Measurements from ENCODE around the gene CFAP74.

Gene CFAP74

DNA sequence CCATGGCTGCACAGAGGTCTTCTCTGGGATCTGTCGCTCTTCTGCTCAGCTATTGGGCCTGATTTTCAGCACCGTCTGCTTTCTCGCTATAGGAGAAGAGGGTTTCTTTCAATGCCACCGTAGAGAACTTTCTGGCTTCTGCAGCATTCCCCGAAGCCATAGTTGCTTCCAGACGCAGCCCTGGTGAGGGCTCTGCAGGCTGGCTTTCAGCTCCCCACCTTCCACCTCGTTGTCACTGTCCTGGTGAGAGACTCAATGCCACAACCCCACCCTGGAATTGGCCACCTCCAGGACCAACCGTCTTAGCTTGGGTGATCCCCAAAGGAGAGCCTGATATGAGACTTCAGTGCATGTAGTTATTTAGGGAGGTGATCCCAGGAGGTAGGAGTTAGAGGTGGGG is 34.6 kb upstream of the CFAP74 start:
- no peak for DNase-seq

GRCh38 chr1:2037314-2037979 is 33.9 kb upstream of the CFAP74 start:
- no peak for DNase-seq

DNA sequence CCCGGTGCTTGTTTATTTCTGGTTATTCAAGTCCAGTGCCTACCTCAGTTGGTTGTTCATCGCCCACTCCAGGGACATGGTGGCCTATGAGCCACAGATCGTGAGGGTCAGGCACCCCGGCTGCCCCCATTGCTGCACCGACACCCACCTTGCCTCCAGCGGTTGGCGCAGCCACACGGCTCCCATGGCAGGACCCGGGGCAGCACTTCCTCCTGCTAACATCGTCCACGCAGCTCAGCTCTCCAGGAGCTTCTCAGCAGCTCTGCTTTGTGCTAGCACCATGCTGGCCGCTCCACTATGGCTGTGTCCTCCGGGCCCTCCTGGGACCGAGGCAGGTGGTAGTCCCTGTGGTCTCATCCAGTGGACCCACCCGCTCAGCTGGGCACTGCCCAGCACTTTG is 32.7 kb upstream of the CFAP74 start:
- DNase-seq, result no peak

DNA sequence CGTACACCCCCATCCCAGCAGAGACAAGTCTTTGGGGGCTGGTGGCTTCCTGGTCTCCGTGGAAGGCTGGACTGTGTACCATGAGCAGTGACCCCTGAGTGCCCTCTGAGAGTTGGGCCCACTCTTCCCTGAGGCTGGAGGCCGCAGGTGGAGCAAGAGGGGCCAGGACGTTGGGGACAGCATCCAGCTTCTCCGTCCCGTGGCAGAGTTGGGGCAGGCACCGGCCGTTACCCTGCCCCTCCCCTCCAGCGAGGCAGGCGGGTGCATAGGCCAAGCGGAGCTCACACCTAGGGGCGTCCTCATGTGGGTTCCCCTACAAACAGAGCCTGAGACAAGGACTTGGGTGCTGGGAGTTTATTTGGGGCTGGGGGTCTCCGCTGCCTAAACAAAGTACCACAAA is 29.6 kb upstream of the CFAP74 start:
- no peak for DNase-seq

GRCh38 chr1:2032737-2033136 is 29.2 kb upstream of the CFAP74 start:
- DNase-seq, result no peak

DNA sequence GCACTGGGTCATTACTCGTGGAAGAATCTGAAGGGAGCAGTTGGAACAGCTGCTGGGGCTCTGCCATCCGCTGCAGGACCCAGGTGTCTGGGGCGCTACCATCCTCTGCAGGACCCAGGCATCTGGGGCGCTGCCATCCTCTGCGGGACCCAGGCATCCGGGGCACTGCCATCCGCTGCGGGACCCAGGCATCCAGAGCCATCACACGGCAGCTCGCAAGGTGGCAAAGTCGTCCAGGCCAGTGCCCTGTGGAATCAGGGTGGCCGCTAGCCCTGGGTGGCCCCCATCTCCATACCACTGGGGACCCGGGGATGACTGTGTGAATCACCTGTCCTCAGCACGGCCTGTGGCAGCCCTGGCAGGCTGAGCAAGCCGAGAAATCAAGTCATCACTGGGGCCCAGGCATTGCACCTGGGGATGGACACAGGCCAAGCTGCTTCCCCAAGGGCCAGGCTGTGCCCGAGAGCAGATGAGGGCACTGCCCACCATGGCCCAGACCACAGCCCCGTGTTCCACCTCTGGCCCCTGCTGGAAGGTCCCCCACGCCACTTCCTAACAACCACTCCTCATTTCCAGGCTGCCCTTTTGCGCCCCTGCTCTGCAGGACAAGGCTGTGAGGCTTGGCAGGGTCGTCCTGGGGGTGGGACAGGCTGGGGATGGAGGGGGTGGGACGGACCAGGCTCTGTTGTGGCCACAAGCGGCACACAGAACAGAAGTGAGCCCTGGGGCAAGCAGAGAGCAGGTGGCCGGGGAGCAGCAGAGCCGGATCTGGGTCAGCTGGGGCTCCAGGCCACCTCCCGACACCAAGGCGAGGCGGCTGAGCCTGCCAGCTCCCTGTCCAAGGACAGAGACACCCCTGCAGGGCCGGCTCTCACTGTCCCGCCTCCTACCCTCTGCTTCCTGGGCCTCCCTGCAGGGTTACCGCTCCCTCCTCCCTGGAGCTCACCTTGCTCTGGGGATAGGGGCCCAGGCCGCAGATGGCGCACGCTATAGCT is 28.3 kb upstream of the CFAP74 start:
- DNase-seq, result no peak

DNA sequence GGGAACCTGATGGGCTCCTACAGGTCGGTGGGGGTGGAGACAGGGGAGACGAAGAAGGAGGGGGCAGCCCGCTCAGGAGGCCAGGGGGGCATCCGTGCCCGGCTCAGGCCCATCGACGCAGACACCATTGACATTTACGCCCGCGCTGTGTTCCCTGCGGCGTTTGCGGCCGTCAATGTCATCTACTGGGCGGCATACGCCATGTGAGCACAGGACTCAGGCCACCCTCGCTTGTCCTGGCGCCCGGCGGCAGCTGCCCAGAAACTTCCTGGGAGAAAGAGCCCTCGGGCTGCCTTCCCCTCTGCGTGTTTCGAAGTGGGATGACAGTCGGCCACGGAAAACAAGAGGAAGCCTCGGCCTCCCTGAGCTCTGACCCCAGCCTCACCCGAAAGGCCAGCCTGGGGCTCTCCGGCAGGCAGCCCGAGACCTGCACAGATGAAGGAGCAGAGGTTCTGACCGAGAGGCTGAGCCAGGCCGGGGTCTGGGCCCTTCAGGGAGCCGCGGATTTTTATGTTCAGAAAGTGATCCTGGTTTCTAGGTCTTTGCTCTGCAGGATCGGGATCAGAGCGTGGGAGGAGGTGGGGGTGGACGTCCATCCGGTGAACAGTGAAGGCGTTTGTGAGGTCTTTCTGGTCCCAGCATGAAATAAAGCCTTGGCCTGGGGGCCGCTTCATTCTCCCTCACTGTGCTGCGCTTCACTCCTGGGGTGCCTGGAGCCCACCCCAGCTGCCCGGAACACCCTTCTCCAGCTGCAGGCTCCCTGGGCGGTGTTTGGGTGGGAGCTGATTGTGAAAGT is 26.7 kb upstream of the CFAP74 start:
- no peak for DNase-seq

GRCh38 chr1:2029561-2029960 is 26.0 kb upstream of the CFAP74 start:
- no peak for DNase-seq

- DNase-seq, result no peak
These were observed 25.4 kb upstream of the CFAP74 start for GRCh38 chr1:2028870-2029560.

DNA sequence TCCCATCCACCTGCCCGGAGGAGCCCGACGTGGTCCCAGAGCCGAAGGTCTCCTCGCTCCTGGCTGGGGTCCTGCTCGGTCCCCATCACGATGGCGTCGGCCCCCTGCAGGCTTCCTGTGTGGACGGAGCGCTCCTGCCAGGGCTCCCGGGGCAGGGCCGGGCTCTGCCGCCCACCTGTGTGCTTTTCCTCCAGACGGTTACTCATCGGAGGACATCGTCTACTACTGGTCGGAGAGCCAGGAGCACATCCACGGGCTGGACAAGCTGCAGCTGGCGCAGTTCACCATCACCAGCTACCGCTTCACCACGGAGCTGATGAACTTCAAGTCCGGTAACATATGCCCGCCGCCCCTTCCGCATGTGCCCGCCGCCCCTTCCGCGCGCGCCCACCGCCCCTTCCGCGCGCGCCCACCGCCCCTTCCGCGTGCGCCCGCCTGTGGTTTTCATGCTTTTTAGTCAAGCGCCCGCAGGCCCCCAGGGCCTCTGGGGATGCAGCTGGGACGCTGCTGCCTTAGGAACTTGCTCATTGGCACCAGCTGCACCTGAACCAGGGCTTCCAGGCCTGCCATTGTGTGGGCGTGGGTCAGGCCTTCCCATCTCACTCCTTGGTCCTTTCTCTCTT is 24.5 kb upstream of the CFAP74 start:
- DNase-seq, result no peak

DNA sequence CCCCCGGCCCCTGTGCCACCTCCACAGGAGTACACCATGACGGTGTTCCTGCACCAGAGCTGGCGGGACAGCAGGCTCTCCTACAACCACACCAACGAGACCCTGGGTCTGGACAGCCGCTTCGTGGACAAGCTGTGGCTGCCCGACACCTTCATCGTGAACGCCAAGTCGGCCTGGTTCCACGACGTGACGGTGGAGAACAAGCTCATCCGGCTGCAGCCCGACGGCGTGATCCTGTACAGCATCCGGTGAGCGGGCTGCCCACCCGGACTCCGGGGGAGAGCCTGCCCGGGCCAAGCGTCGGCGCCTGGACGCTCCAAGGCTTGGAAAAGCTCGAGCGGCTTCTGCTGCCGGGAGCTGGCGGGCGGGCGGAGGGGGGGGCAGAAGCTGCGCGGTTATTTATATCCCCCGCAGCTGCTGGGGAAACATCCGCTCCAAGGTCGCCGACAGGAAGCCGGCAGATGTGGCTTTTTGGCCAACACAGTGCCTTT is 21.9 kb upstream of the CFAP74 start:
- no peak for DNase-seq

GRCh38 chr1:2024887-2025286 is 21.3 kb upstream of the CFAP74 start:
- DNase-seq, result no peak

DNA sequence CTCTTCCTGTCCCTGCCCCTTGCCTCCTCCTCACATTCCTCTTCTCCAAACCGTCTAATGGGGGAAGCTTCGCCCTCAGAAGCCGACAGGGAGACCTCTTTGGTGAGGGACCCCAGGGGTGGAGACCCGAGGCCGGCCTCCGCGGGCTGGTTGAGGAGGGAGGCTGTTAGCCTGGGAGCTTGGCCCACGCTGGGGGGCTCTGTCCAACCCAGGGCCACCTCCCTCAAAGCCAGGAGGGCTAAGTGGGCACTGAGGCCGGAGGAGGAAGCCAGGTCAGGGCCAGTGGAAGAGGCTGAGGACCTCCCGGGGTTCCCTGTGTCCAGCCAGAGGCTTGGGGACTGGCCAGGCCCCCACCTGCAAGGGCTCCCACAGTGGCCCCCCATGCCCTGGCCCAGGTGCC is 20.9 kb upstream of the CFAP74 start:
- DNase-seq, result no peak

DNA sequence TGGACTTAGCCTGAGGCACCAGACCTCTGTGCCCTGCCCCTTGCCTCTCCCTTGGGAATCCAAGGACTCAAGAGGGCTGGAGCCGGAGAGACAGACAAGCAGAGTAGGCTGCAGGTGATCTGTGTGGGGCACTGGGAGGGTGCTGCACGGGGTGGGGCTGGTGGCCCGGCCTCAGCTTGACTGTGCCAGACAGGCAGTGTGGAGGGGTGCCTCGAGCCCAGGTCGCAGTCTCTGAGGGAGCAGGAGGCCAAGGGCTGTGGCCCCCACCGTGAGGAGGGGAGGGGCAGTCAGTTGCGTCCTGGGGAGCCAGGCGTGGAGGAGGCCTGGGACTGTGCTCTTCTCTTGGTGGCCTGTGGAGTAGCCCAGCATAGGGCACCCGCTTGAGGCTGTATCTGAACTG is 19.6 kb upstream of the CFAP74 start:
- no peak for DNase-seq

GRCh38 chr1:2022063-2022770 is 18.6 kb upstream of the CFAP74 start:
- DNase-seq, result no peak

DNA sequence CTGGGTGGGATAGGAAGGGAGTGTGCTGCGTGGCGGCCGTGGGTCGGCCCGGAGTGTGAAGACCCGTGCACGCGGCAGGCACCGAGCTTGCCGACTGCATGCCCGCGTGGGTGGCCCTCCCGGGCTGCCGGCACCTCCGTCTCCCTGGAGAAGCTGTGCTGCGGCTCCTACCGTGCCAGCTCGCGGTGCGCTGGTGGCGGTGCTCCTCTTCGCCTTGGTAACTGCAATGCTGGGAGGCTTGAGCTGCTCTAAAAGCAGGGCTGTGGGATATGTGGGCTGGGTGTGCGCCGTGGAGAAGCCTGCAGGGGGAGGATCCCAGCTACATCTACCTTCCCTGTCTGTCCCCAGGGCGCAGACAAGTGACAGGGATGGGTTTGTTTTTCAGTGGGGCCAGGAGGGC is 18.0 kb upstream of the CFAP74 start:
- DNase-seq, result no peak

- no peak for DNase-seq
These were observed 16.7 kb upstream of the CFAP74 start for GRCh38 chr1:2020310-2020655.

DNA sequence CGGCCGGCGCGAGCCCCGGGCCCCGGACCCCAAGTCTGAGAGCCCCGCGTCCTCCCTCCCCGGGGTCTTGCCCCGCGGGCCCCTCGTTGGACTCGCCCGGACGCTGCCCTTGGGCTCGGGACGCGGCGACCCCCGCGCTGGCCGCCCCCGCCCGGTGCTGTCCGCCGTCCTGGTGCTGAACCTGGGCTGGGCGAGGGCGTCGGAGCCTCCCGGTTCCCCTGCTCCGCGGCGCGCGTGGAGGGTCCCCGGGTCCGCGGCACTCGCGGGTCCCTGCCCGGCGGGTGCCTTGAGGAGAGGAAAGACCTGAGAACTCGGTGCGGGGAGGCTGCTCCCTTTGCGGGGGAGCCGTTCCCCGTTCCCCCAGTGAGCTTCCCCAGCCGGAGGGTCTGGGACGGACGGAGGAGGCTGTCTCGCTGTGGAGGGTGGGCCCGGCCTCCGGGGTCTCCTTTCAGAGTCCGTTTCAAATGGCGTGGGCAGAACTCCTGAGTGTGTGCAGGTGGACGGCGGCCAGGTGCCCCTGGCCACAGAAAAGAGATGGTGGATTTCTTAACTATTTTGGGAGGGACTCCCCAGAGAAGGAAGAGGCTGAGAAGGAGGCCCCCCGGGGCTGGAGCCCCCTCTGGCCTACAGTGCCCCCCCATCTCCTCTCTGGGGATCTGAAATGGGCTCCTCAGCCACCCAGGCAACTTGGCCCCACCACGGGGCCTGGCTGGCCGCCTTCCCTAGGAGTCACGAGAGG is 16.2 kb upstream of the CFAP74 start:
- DNase-seq, result no peak

- DNase-seq, result no peak
These were observed 15.6 kb upstream of the CFAP74 start, which contains the start of gene GABRD for GRCh38 chr1:2019172-2019543. Gene GABRD (plus strand): TSS chr1:2019345. CDS start chr1:2019424, 79 bp downstream.

DNA sequence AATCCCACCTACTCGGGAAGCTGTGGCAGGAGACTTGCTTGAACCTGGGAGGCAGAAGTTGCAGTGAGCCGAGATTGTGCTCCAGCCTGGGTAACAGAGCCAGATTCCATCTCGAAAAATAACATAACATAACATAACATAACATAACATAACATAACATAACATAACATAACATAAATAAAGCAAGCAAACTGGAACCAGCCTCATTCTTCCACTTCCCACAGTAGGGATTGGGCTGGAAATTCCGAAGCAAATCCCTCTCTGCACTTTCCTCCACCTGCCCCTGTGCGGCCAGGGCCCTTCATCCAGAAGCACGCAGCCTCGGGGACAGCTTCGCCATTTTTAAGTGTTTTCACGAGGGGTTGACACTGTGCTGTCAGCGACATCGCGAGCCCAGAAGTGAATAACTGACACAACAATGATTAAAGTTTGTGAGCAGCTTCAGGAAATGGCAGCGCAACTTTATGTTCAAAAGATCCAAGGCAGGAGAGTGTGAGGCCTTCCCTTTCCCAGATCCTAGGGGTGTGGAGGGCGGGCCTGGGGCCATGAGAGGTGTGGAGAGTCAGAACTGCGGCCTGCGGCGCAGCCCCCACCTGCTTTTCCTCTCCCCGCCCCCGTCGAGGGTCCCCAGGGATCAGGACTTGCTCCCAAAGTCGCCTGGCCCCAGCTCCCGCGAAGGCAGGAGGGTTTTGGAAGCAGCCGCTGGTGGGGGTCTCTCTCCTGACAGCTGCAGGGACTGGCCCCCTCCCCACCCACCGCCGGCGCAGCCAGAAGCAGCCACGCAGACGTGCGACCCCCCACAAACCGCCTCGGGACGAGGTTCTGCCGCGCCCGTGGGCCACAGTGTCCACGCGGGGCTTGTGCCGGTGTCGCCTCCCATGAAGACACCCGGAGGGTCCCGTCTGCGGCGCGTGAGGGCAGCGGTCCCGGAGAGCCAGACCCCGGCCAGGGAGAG is 14.9 kb upstream of the CFAP74 start:
- no peak for DNase-seq

Measured in NCI-H1048 (cell line).